GM18867 (cell line): ENCODE measurements around the gene PXMP2.

ENCODE experiments used
- ATAC-seq: cut with Tn5 transposase; IDR thresholded peaks from one replicate; pipeline ENCODE4 v1.9.1; 2021; ENCODE audit warnings: mild to moderate bottlenecking, moderate library complexity; ENCODE audit not compliant: unreplicated experiment

PXMP2 gene

GRCh38 chr12:132660052-132660451 is 27.3 kb upstream of the PXMP2 start:
- ATAC-seq = no peak

GRCh38 chr12:132660996-132661395 is 26.4 kb upstream of the PXMP2 start:
- ATAC-seq = no peak

- no peak for ATAC-seq
Measured at GRCh38 chr12:132661972-132662371, 25.4 kb upstream of the PXMP2 start.

- no peak for ATAC-seq
Measured at GRCh38 chr12:132662901-132663755, 24.3 kb upstream of the PXMP2 start.

GRCh38 chr12:132664206-132665148 is 22.9 kb upstream of the PXMP2 start:
- no peak for ATAC-seq

GRCh38 chr12:132665149-132665491 is 22.3 kb upstream of the PXMP2 start:
- no peak for ATAC-seq

- ATAC-seq = no peak
Measured at GRCh38 chr12:132665794-132666193, 21.6 kb upstream of the PXMP2 start.

- no peak for ATAC-seq
Measured at GRCh38 chr12:132668191-132669088, 18.9 kb upstream of the PXMP2 start.

- ATAC-seq = no peak
Measured at GRCh38 chr12:132669166-132669879, 18.1 kb upstream of the PXMP2 start.

- ATAC-seq = no peak
Measured at GRCh38 chr12:132672116-132672515, 15.3 kb upstream of the PXMP2 start.

- ATAC-seq = no peak
Measured at GRCh38 chr12:132672678-132673077, 14.7 kb upstream of the PXMP2 start.

- no peak for ATAC-seq
Measured at GRCh38 chr12:132673288-132674179, 13.9 kb upstream of the PXMP2 start.

- ATAC-seq = no peak
Measured at GRCh38 chr12:132674561-132674960, 12.8 kb upstream of the PXMP2 start.

GRCh38 chr12:132675757-132676432 is 11.5 kb upstream of the PXMP2 start:
- ATAC-seq = no peak

GRCh38 chr12:132677492-132677891 is 9.9 kb upstream of the PXMP2 start:
- ATAC-seq = no peak

- ATAC-seq = no peak
Measured at GRCh38 chr12:132685400-132685799, 2.0 kb upstream of the PXMP2 start.

- peak; percentile 20 for ATAC-seq
Measured at GRCh38 chr12:132686825-132687210, 569 bp upstream of the PXMP2 start.

- ATAC-seq = no peak
Measured at GRCh38 chr12:132689227-132689626, 1.8 kb downstream of the PXMP2 start.

- ATAC-seq = no peak
Measured at GRCh38 chr12:132690112-132690511, 2.7 kb downstream of the PXMP2 start.
